GM19467 (cell line): ENCODE measurements around the gene DST.
"Not testable (repeated sequence)": the region's sequence is repeated elsewhere in the genome, so short reads cannot be mapped to it uniquely, and the experiment has no call there.

Source experiments
- ATAC-seq: cut with Tn5 transposase; IDR thresholded peaks from one replicate; pipeline ENCODE4 v1.9.1; 2021; ENCODE audit warnings: mild to moderate bottlenecking, moderate library complexity; ENCODE audit not compliant: unreplicated experiment

The DST gene

GRCh38 chr6:56663344-56663743 lies 20.7 kb upstream of the DST start:
- no peak for ATAC-seq

- ATAC-seq = not testable (repeated sequence)
Observed at GRCh38 chr6:56661338-56661737, 18.6 kb upstream of the DST start.

- no peak for ATAC-seq
Observed at GRCh38 chr6:56660381-56660730, 17.7 kb upstream of the DST start.

GRCh38 chr6:56659721-56660380 lies 17.2 kb upstream of the DST start:
- ATAC-seq = peak; percentile 79

- no peak for ATAC-seq
Observed at GRCh38 chr6:56658326-56658725, 15.6 kb upstream of the DST start.

GRCh38 chr6:56657354-56657753 lies 14.7 kb upstream of the DST start:
- no peak for ATAC-seq

- ATAC-seq = no peak
Observed at GRCh38 chr6:56656466-56656865, 13.8 kb upstream of the DST start.

- ATAC-seq = no peak
Observed at GRCh38 chr6:56655996-56656395, 13.3 kb upstream of the DST start.

- ATAC-seq = no peak
Observed at GRCh38 chr6:56655249-56655648, 12.6 kb upstream of the DST start.

- no peak for ATAC-seq
Observed at GRCh38 chr6:56652994-56653393, 10.3 kb upstream of the DST start.

GRCh38 chr6:56652231-56652630 lies 9.5 kb upstream of the DST start:
- ATAC-seq = no peak

- no peak for ATAC-seq
Observed at GRCh38 chr6:56650191-56650590, 7.5 kb upstream of the DST start.

- no peak for ATAC-seq
Observed at GRCh38 chr6:56649782-56650181, 7.1 kb upstream of the DST start.

GRCh38 chr6:56649053-56649769 lies 6.5 kb upstream of the DST start:
- no peak for ATAC-seq

- no peak for ATAC-seq
Observed at GRCh38 chr6:56647172-56647762, 4.6 kb upstream of the DST start.

GRCh38 chr6:56644366-56644765 lies 1.7 kb upstream of the DST start:
- ATAC-seq = no peak

- no peak for ATAC-seq
Observed at GRCh38 chr6:56643379-56644089, 845 bp upstream of the DST start.

- ATAC-seq = no peak
Observed at GRCh38 chr6:56640374-56640773, 2.3 kb downstream of the DST start.

GRCh38 chr6:56638760-56639159 lies 3.9 kb downstream of the DST start:
- no peak for ATAC-seq

- no peak for ATAC-seq
Observed at GRCh38 chr6:56637640-56638039, 5.0 kb downstream of the DST start.

- no peak for ATAC-seq
Observed at GRCh38 chr6:56628105-56628504, 14.6 kb downstream of the DST start.

GRCh38 chr6:56625356-56625755 lies 17.3 kb downstream of the DST start:
- no peak for ATAC-seq
